ENCODE measurements around the gene CRB2.

Gene CRB2

GRCh38 chr9:123361731-123362510, 5.9 kb downstream of the CRB2 start:
- Mint-ChIP-seq H3K27me3 (peaks cover 3% of the 10 kb centered on the region), H3K4me3 (no peak overlapping the region), H3K27ac (no peak overlapping the region), H3K36me3 (no peaks in the 10 kb centered on the region), H3K4me1 (ENCODE audit: low read depth) (peaks cover 20% of the 10 kb centered on the region), H3K9me3 (ENCODE audit: low read depth) (no peaks in the 10 kb centered on the region)

DNA sequence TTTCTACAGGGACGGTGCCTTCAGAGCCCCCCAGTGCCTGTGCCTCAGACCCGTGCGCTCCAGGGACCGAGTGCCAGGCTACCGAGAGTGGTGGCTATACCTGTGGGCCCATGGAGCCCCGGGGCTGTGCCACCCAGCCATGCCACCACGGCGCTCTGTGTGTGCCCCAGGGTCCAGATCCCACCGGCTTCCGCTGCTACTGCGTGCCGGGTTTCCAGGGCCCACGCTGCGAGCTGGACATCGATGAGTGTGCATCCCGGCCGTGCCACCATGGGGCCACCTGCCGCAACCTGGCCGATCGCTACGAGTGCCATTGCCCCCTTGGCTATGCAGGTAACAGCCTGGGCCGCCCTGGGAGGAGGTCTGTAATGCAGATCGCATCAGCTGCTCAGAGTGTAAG, 6.9 kb downstream of the CRB2 start:
- Mint-ChIP-seq H3K36me3 (no peaks in the 10 kb centered on the region), H3K9me3 (ENCODE audit: low read depth) (no peaks in the 10 kb centered on the region), H3K27me3 (peaks cover 3% of the 10 kb centered on the region), H3K4me1 (ENCODE audit: low read depth) (peaks cover 20% of the 10 kb centered on the region), H3K27ac (no peak overlapping the region), H3K4me3 (no peak overlapping the region)

DNA sequence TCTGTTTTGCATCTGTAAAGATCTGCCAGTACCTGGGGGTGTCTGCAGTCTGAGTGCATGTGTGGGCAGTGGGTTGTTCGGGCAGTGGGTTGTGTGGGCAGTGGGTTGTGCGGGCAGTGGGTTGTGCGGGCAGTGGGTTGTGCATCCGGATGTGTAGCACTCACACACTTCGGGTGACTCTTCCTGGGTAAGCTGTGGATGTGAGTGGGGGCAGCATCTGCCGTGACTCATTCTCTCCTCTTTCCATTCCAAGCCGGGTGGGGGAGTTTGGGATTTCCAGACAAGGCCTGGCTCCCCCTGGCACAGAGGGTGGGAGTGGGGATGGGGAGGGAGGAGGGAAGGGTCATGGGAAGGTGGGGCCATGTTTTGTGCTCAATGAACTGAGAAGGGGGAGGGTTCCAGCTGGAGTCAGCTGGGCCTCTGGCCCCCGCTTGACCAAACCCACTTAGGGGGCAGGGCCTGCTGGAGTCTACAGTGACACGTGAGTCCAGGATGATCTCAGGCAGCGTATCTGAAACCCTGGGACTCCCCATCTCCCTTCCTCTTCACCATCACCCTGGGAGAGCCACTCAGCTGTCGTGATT, 8.3 kb downstream of the CRB2 start:
- peaks cover 8% of the 10 kb centered on the region for H3K4me1 Mint-ChIP-seq (ENCODE audit: low read depth)
- H3K9me3 Mint-ChIP-seq (ENCODE audit: low read depth): no peaks in the 10 kb centered on the region
- H3K4me3 Mint-ChIP-seq: no peak overlapping the region
- no peaks in the 10 kb centered on the region for H3K36me3 Mint-ChIP-seq
- no peak overlapping the region for H3K27ac Mint-ChIP-seq
- H3K27me3 Mint-ChIP-seq: peaks cover 5% of the 10 kb centered on the region

- no peaks in the 10 kb centered on the region for H3K4me1 Mint-ChIP-seq (ENCODE audit: low read depth)
- H3K4me3 Mint-ChIP-seq: no peak overlapping the region
- no peaks in the 10 kb centered on the region for H3K9me3 Mint-ChIP-seq (ENCODE audit: low read depth)
- H3K27ac Mint-ChIP-seq: no peak overlapping the region
- peaks cover 10% of the 10 kb centered on the region for H3K27me3 Mint-ChIP-seq
- H3K36me3 Mint-ChIP-seq: no peaks in the 10 kb centered on the region
Measured at GRCh38 chr9:123365287-123365880, 9.4 kb downstream of the CRB2 start.

DNA sequence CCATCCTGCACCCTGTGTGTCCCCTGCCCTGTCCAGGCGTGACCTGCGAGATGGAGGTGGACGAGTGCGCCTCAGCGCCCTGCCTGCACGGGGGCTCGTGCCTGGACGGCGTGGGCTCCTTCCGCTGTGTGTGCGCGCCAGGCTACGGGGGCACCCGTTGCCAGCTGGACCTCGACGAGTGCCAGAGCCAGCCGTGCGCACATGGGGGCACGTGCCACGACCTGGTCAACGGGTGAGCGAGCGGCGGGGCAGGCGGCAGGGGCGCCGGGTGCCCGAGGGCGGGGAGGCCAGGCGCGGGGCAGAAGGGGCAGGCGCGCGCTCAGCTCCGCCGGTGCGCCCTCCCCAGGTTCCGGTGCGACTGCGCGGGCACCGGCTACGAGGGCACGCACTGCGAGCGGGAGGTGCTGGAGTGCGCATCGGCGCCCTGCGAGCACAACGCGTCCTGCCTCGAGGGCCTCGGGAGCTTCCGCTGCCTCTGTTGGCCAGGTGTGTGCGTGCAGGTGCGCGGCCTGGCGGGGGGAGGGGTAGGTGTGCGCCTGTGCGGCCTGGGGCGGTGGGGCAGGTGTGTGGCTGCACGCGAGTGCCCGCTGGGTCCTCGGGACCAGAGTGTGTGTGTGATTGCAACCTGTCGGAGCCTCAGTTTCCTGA, 10.0 kb downstream of the CRB2 start:
- no peak overlapping the region for H3K27ac Mint-ChIP-seq
- H3K4me1 Mint-ChIP-seq (ENCODE audit: low read depth): no peaks in the 10 kb centered on the region
- H3K4me3 Mint-ChIP-seq: no peak overlapping the region
- H3K9me3 Mint-ChIP-seq (ENCODE audit: low read depth): no peaks in the 10 kb centered on the region
- no peaks in the 10 kb centered on the region for H3K36me3 Mint-ChIP-seq
- H3K27me3 Mint-ChIP-seq: peaks cover 10% of the 10 kb centered on the region

- Mint-ChIP-seq H3K36me3 (no peaks in the 10 kb centered on the region), H3K4me1 (ENCODE audit: low read depth) (peaks cover 4% of the 10 kb centered on the region), H3K27me3 (peaks cover 22% of the 10 kb centered on the region), H3K4me3 (no peak overlapping the region), H3K9me3 (ENCODE audit: low read depth) (no peaks in the 10 kb centered on the region), H3K27ac (no peak overlapping the region)
Measured at GRCh38 chr9:123368023-123368422, 12.0 kb downstream of the CRB2 start.

- no peaks in the 10 kb centered on the region for H3K36me3 Mint-ChIP-seq
- H3K27me3 Mint-ChIP-seq: peaks cover 22% of the 10 kb centered on the region
- H3K27ac Mint-ChIP-seq: no peak overlapping the region
- H3K4me1 Mint-ChIP-seq (ENCODE audit: low read depth): peaks cover 4% of the 10 kb centered on the region
- no peak overlapping the region for H3K4me3 Mint-ChIP-seq
- H3K9me3 Mint-ChIP-seq (ENCODE audit: low read depth): no peaks in the 10 kb centered on the region
Measured at GRCh38 chr9:123368536-123369153, 12.6 kb downstream of the CRB2 start.

- no peak overlapping the region for H3K4me3 Mint-ChIP-seq
- no peak overlapping the region for H3K27ac Mint-ChIP-seq
- H3K4me1 Mint-ChIP-seq (ENCODE audit: low read depth): peaks cover 8% of the 10 kb centered on the region
- H3K9me3 Mint-ChIP-seq (ENCODE audit: low read depth): no peaks in the 10 kb centered on the region
- H3K27me3 Mint-ChIP-seq: peaks cover 22% of the 10 kb centered on the region
- no peaks in the 10 kb centered on the region for H3K36me3 Mint-ChIP-seq
Measured at GRCh38 chr9:123369296-123369695, 13.3 kb downstream of the CRB2 start.

DNA sequence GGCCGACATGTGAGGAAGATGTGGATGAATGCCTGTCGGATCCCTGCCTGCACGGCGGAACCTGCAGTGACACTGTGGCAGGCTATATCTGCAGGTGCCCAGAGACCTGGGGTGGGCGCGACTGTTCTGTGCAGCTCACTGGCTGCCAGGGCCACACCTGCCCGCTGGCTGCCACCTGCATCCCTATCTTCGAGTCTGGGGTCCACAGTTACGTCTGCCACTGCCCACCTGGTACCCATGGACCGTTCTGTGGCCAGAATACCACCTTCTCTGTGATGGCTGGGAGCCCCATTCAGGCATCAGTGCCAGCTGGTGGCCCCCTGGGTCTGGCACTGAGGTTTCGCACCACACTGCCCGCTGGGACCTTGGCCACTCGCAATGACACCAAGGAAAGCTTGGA, 14.1 kb downstream of the CRB2 start:
- Mint-ChIP-seq H3K4me1 (ENCODE audit: low read depth) (peaks cover 8% of the 10 kb centered on the region), H3K27ac (no peak overlapping the region), H3K36me3 (no peaks in the 10 kb centered on the region), H3K4me3 (no peak overlapping the region), H3K27me3 (peaks cover 22% of the 10 kb centered on the region), H3K9me3 (ENCODE audit: low read depth) (no peaks in the 10 kb centered on the region)

DNA sequence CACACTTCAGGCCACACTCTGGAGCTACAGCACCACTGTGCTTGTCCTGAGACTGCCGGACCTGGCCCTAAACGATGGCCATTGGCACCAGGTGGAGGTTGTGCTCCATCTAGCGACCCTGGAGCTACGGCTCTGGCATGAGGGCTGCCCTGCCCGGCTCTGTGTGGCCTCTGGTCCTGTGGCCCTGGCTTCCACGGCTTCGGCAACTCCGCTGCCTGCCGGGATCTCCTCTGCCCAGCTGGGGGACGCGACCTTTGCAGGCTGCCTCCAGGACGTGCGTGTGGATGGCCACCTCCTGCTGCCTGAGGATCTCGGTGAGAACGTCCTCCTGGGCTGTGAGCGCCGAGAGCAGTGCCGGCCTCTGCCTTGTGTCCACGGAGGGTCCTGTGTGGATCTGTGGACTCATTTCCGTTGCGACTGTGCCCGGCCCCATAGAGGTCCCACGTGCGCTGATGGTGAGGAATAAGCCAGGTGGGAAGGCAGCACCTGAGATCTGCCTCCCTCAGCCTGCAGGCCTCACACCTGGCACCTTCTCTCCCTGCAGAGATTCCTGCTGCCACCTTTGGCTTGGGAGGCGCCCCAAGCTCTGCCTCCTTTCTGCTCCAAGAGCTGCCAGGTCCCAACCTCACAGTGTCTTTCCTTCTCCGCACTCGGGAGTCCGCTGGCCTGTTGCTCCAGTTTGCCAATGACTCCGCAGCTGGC, 14.7 kb downstream of the CRB2 start:
- Mint-ChIP-seq H3K4me3 (no peak overlapping the region), H3K9me3 (ENCODE audit: low read depth) (no peaks in the 10 kb centered on the region), H3K36me3 (no peaks in the 10 kb centered on the region), H3K27ac (no peak overlapping the region), H3K27me3 (peaks cover 19% of the 10 kb centered on the region), H3K4me1 (ENCODE audit: low read depth) (peaks cover 8% of the 10 kb centered on the region)

DNA sequence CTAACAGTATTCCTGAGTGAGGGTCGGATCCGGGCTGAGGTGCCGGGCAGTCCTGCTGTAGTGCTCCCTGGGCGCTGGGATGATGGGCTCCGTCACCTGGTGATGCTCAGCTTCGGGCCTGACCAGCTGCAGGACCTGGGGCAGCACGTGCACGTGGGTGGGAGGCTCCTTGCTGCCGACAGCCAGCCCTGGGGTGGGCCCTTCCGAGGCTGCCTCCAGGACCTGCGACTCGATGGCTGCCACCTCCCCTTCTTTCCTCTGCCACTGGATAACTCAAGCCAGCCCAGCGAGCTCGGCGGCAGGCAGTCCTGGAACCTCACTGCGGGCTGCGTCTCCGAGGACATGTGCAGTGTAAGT, 15.2 kb downstream of the CRB2 start:
- Mint-ChIP-seq H3K27ac (no peak overlapping the region), H3K27me3 (peaks cover 19% of the 10 kb centered on the region), H3K9me3 (ENCODE audit: low read depth) (no peaks in the 10 kb centered on the region), H3K36me3 (no peaks in the 10 kb centered on the region), H3K4me3 (no peak overlapping the region), H3K4me1 (ENCODE audit: low read depth) (peaks cover 8% of the 10 kb centered on the region)

DNA sequence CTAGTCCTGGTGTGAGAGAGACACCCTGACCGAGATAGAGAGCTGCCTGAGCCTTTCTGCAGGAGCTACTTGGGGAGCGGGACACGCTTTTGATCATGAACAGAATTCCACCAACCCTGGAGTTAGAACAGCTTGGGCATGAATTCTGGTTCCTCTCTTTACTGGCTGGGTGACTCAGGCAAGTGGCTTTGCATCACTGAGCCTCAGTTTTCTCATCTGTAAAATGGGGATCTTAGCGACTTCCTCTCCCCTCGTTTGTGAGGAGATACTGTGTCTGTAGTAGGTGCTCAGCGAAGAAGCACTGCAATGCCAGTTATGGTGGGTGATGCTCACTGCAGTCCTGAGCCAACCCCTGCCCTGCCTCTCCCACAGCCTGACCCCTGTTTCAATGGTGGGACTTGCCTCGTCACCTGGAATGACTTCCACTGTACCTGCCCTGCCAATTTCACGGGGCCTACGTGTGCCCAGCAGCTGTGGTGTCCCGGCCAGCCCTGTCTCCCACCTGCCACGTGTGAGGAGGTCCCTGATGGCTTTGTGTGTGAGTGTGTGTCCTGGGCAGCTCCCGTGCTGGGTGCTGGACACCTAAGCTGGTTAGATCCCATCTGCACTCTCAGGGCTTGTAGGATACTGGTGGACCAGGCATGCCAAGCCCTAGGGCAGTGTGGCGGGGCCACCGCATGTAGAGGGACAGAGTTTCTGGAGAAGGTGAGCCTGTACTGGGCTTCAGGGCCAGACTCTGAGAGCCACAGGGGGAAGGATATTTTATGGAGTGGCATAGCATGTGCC, 16.0 kb downstream of the CRB2 start:
- peaks cover 8% of the 10 kb centered on the region for H3K4me1 Mint-ChIP-seq (ENCODE audit: low read depth)
- no peak overlapping the region for H3K27ac Mint-ChIP-seq
- H3K36me3 Mint-ChIP-seq: no peaks in the 10 kb centered on the region
- no peaks in the 10 kb centered on the region for H3K9me3 Mint-ChIP-seq (ENCODE audit: low read depth)
- peaks cover 19% of the 10 kb centered on the region for H3K27me3 Mint-ChIP-seq
- no peak overlapping the region for H3K4me3 Mint-ChIP-seq

- no peak overlapping the region for H3K4me3 Mint-ChIP-seq
- H3K4me1 Mint-ChIP-seq (ENCODE audit: low read depth): peaks cover 8% of the 10 kb centered on the region
- H3K9me3 Mint-ChIP-seq (ENCODE audit: low read depth): no peaks in the 10 kb centered on the region
- peaks cover 19% of the 10 kb centered on the region for H3K27me3 Mint-ChIP-seq
- no peak overlapping the region for H3K27ac Mint-ChIP-seq
- no peaks in the 10 kb centered on the region for H3K36me3 Mint-ChIP-seq
Measured at GRCh38 chr9:123372766-123373446, 16.9 kb downstream of the CRB2 start.

Measured in activated naive CD8-positive, alpha-beta T cell (primary cell).